ENCODE measurements around the gene ZEB1. TPM values are rescaled to one million over a fixed set of nuclear protein-coding genes. Genes with fewer than 3 reads are reported as not detected.

The ZEB1 gene
- total RNA-seq, 1 experiment from 2014 or later, result 0.39 TPM

GRCh38 chr10:31315453-31315852 is 3.6 kb upstream of the ZEB1 start:
- Histone ChIP-seq H2AK5ac (ENCODE audit: insufficient read length, low read length) (no peak overlapping the region), H2BK5ac (ENCODE audit: insufficient read length, low read length) (no peak overlapping the region), H3K9me3 (ENCODE audit: control insufficient read depth, low read depth, low read length) (no peaks in the 10 kb centered on the region), H2AFZ (ENCODE audit: low read length) (no peak overlapping the region), H3K79me2 (ENCODE audit: insufficient read depth, low read length) (no peaks in the 10 kb centered on the region), H3K14ac (ENCODE audit: insufficient read depth, low read length) (no peak overlapping the region), H3K9ac (ENCODE audit: extremely low read depth, insufficient read length, low read length) (no peak overlapping the region), H3K23me2 (ENCODE audit: insufficient read length, low read depth, low read length, poor library complexity, severe bottlenecking) (peaks cover 12% of the 10 kb centered on the region), H3K27me3 (ENCODE audit: insufficient read depth, low read length) (peaks cover 2% of the 10 kb centered on the region), H3K18ac (ENCODE audit: insufficient read length, low read depth, low read length) (no peak overlapping the region), H2BK20ac (ENCODE audit: low read depth, low read length, poor library complexity, severe bottlenecking) (no peak overlapping the region), H3K27ac (ENCODE audit: insufficient read length, low read depth, low read length) (no peak overlapping the region), H3K23ac (ENCODE audit: insufficient read length, low read depth, low read length) (no peak overlapping the region), H2BK12ac (ENCODE audit: insufficient read length, low read depth, low read length) (no peak overlapping the region), H3K4me2 (ENCODE audit: insufficient read depth, insufficient read length, low read length) (no peak overlapping the region), H4K8ac (replicated peaks; ENCODE audit: insufficient read length, low read depth, low read length) (no peak overlapping the region), H4K20me1 (ENCODE audit: control insufficient read depth, insufficient read depth, insufficient read length) (no peaks in the 10 kb centered on the region), H4K5ac (ENCODE audit: insufficient read length, low read depth, low read length) (no peak overlapping the region), H3K79me1 (ENCODE audit: insufficient read depth, low read depth, low read length, poor library complexity, severe bottlenecking) (no peaks in the 10 kb centered on the region), H3K4me1 (ENCODE audit: insufficient read depth, low read length) (no peaks in the 10 kb centered on the region), H2BK15ac (ENCODE audit: low read depth, low read length) (no peak overlapping the region), H2BK120ac (ENCODE audit: low read depth, low read length, poor library complexity, severe bottlenecking) (no peak overlapping the region), H3K4ac (ENCODE audit: low read depth, low read length) (no peak overlapping the region), H3K56ac (ENCODE audit: insufficient read length, low read depth, low read length) (no peak overlapping the region), H4K91ac (ENCODE audit: insufficient read length, low read depth, low read length) (no peak overlapping the region), H3T11ph (ENCODE audit: low read length) (no peak overlapping the region)
- TF ChIP-seq CTCF (conservative IDR thresholded peaks at IDR 0.05), result no peak
- no peaks in the 10 kb centered on the region; a peak in 1 of 5 replicates for H3K9me3 Mint-ChIP-seq
- no CpG with 5 or more reads among the region's 4 CpGs for WGBS (ENCODE audit: extremely low coverage, insufficient read length, low lambda C conversion rate)
- DNase-seq, result no peak
- peaks cover 0 to 2% (median 0%) of the 10 kb centered on the region in 3 experiments; a peak in 2 of 7 replicates for H3K36me3 Mint-ChIP-seq (ENCODE audit: insufficient read depth in 1 of 3, low read depth in 3 of 3)
- H3K27ac Mint-ChIP-seq, result no peak overlapping the region
- H3K27me3 Mint-ChIP-seq (ENCODE audit: low read depth), result peaks cover 53% of the 10 kb centered on the region
- no peak overlapping the region for H3K4me3 Mint-ChIP-seq
- H3K4me1 Mint-ChIP-seq, result peaks cover 7 to 9% of the 10 kb centered on the region in 2 experiments
